Measurements from ENCODE around the gene ARSJ.
"Not testable (repeated sequence)": the region's sequence is repeated elsewhere in the genome, so short reads cannot be mapped to it uniquely, and the experiment has no call there.

GRCh38 chr4:113940103-113940502 is 39.3 kb downstream of the ARSJ start:
- not testable (repeated sequence) for TF ChIP-seq CTCF (IDR thresholded peaks at IDR 0.05; ENCODE audit: low read depth, low read length); POLR2A (IDR thresholded peaks at IDR 0.05; ENCODE audit: extremely low read depth, insufficient read length)

Measured in NB4 (cell line).